ENCODE results near the gene NEURL1. TPM values are rescaled to one million over a fixed set of nuclear protein-coding genes. Genes with fewer than 3 reads are reported as not detected.

NEURL1 gene
- polyA plus RNA-seq, 3 donors: 3.0 to 17.2 (median 3.3) TPM

DNA sequence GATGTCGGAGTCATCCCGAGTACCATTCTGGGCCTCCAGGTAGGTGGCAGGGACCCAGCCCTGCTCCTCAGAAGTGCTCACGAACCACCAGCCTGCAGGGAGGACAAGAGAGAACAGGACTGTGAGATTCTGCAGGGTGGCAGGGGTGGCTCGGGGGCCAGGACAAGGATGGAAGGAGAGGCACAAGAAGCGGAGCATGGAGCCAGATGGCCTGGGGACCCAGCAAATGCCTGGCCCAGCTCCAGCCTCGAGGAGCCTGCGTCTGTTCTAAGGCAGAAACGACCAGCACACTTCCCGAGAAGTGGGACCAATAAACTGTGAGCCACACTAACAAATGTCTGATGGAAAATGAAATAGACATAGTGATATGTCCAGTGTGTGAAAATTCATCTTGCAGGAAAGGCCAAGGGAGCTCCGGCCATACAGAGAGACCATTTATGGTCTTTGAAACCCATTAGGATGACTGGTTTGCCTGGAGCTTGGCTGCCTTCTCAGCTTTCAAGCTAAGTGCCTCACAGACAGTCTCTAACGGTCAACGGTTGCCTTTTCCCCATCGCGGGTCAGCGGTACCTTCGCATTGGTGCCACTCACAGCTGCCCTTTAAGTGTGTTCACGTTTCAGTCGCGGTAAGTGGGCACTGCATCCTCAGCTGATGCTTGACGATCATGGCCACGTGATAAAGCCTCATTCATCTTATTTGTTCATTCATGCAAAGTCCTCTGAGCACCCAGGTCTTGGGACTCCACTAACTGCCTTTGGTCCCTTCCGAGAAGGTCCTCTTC lies 133.8 kb downstream of the NEURL1 start:
- Histone ChIP-seq H3K9me3 (replicated peaks in 1 of 2; ENCODE audit: control insufficient read depth in 1 of 2, insufficient read depth in 1 of 2, low read length in 2 of 2) (no peaks in the 10 kb centered on the region), H3K4me1 (ENCODE audit: control insufficient read depth in 1 of 2, insufficient read depth in 2 of 2, low read length in 2 of 2) (no peaks in the 10 kb centered on the region), H3K27ac (ENCODE audit: low read depth in 1 of 2, low read length in 2 of 2) (no peak overlapping the region), H2AFZ (ENCODE audit: insufficient read depth, low read depth, low read length, poor library complexity, severe bottlenecking) (no peak overlapping the region), H4K20me1 (ENCODE audit: insufficient read depth, low read length) (no peaks in the 10 kb centered on the region), H3K4me2 (replicated peaks; ENCODE audit: extremely low read depth, low read length, poor library complexity, severe bottlenecking) (no peak overlapping the region), H3K4me3 (replicated peaks in 1 of 3; ENCODE audit: low read depth in 2 of 3, low read length in 3 of 3) (no peak overlapping the region), H3K36me3 (replicated peaks in 1 of 2; ENCODE audit: control insufficient read depth in 1 of 2, insufficient read depth in 2 of 2, low read length in 2 of 2) (no peaks in the 10 kb centered on the region), H3K27me3 (ENCODE audit: control insufficient read depth in 2 of 2, insufficient read depth in 2 of 2, low read length in 2 of 2) (no peaks in the 10 kb centered on the region), H3K9ac (ENCODE audit: insufficient read depth, low read length, poor library complexity, severe bottlenecking) (no peak overlapping the region), H3K79me2 (ENCODE audit: insufficient read depth, low read length) (no peaks in the 10 kb centered on the region)
- no peaks in the 10 kb centered on the region for H3K4me1 Mint-ChIP-seq
- TF ChIP-seq, protein P1, sequence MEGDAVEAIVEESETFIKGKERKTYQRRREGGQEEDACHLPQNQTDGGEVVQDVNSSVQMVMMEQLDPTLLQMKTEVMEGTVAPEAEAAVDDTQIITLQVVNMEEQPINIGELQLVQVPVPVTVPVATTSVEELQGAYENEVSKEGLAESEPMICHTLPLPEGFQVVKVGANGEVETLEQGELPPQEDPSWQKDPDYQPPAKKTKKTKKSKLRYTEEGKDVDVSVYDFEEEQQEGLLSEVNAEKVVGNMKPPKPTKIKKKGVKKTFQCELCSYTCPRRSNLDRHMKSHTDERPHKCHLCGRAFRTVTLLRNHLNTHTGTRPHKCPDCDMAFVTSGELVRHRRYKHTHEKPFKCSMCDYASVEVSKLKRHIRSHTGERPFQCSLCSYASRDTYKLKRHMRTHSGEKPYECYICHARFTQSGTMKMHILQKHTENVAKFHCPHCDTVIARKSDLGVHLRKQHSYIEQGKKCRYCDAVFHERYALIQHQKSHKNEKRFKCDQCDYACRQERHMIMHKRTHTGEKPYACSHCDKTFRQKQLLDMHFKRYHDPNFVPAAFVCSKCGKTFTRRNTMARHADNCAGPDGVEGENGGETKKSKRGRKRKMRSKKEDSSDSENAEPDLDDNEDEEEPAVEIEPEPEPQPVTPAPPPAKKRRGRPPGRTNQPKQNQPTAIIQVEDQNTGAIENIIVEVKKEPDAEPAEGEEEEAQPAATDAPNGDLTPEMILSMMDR (IDR thresholded peaks at IDR 0.05): no peak
- no peaks in the 10 kb centered on the region for H3K9me3 Mint-ChIP-seq
- WGBS (ENCODE audit: insufficient coverage): 97% methylated on average over 21 of the region's 22 CpGs
- DNase-seq: no peak
- H3K27me3 Mint-ChIP-seq (ENCODE audit: low read depth in 3 of 3): peaks cover 1 to 8% (median 6%) of the 10 kb centered on the region in 3 donors
- peak overlapping the region in 2 of 7 donors; percentile 8 to 19 for H3K27ac Mint-ChIP-seq
- no peak overlapping the region for H3K4me3 Mint-ChIP-seq
- H3K36me3 Mint-ChIP-seq: no peaks in the 10 kb centered on the region
- intact Hi-C loops (cut with micrococcal nuclease): no loop called here

DNA sequence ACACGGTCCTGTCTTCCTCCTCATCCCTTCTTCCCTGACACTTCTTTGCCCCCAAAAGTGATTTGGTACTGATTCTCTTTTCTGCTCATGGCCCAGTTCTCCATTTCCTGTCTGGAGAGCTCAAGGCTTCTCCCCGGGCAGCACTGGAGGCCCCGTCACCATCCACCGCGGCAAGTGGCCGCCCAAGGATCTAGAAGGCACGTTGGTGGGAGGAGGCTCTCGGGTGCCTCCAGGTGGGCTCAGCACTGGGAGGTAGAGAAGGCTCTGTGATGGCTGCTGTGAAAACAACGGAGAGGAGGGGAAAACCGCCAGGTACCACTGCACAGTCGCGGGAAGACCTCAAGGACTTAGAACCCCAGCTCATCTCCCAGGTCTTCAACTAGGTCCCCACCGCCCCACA lies 134.4 kb downstream of the NEURL1 start:
- no peaks in the 10 kb centered on the region for H3K36me3 ChIP-seq (replicated peaks in 1 of 2; ENCODE audit: control insufficient read depth in 1 of 2, insufficient read depth in 2 of 2, low read length in 2 of 2)
- H3K27me3 ChIP-seq (ENCODE audit: control insufficient read depth in 2 of 2, insufficient read depth in 2 of 2, low read length in 2 of 2): no peaks in the 10 kb centered on the region
- no peaks in the 10 kb centered on the region for H3K36me3 Mint-ChIP-seq
- no peak for DNase-seq
- H4K20me1 ChIP-seq (ENCODE audit: insufficient read depth, low read length): no peaks in the 10 kb centered on the region
- H3K4me1 Mint-ChIP-seq: no peaks in the 10 kb centered on the region
- H3K79me2 ChIP-seq (ENCODE audit: insufficient read depth, low read length): no peaks in the 10 kb centered on the region
- intact Hi-C loops (cut with micrococcal nuclease): no loop called here
- H3K27ac Mint-ChIP-seq: no peak overlapping the region
- H3K9me3 Mint-ChIP-seq: no peaks in the 10 kb centered on the region
- H3K4me1 ChIP-seq (ENCODE audit: control insufficient read depth in 1 of 2, insufficient read depth in 2 of 2, low read length in 2 of 2): no peaks in the 10 kb centered on the region
- no peak overlapping the region for H3K27ac ChIP-seq (ENCODE audit: low read depth in 1 of 2, low read length in 2 of 2)
- H3K4me3 ChIP-seq (replicated peaks in 1 of 3; ENCODE audit: low read depth in 2 of 3, low read length in 3 of 3): no peak overlapping the region
- no peaks in the 10 kb centered on the region for H3K9me3 ChIP-seq (replicated peaks in 1 of 2; ENCODE audit: control insufficient read depth in 1 of 2, insufficient read depth in 1 of 2, low read length in 2 of 2)
- TF ChIP-seq, protein P1 (IDR thresholded peaks at IDR 0.05): no peak
- H3K9ac ChIP-seq (ENCODE audit: insufficient read depth, low read length, poor library complexity, severe bottlenecking): no peak overlapping the region
- 96% methylated on average over 11 of the region's 13 CpGs for WGBS (ENCODE audit: insufficient coverage)
- no peak overlapping the region for H3K4me3 Mint-ChIP-seq
- peaks cover 1 to 8% (median 6%) of the 10 kb centered on the region in 3 donors for H3K27me3 Mint-ChIP-seq (ENCODE audit: low read depth in 3 of 3)
- H2AFZ ChIP-seq (ENCODE audit: insufficient read depth, low read depth, low read length, poor library complexity, severe bottlenecking): no peak overlapping the region
- no peak overlapping the region for H3K4me2 ChIP-seq (replicated peaks; ENCODE audit: extremely low read depth, low read length, poor library complexity, severe bottlenecking)
